Testis (tissue), 3 donors: Measurements from ENCODE around the gene RIMS3. TPM values are rescaled to one million over a fixed set of nuclear protein-coding genes. Genes with fewer than 3 reads are reported as not detected.

ENCODE experiments used
- DNase-seq: peaks from one replicate; pipeline ENCODE4 v3.0.0-alpha.2; 2019
- H3K27ac ChIP-seq, 2 donors: fragments of 200-600 bp; sonication (generic); one replicate each; pipeline ENCODE4 v1.5.1; 2019
- H3K27me3 ChIP-seq: fragments of 200-600 bp; sonication (generic); one replicate; pipeline ENCODE4 v1.5.1; 2019
- H3K36me3 ChIP-seq: fragments of 200-600 bp; sonication (generic); one replicate; pipeline ENCODE4 v1.5.1; 2017; ENCODE audit warnings: low read depth; ENCODE audit errors: missing control alignments
- H3K4me1 ChIP-seq: fragments of 200-600 bp; sonication (generic); one replicate; pipeline ENCODE4 v1.5.1; 2019
- H3K4me3 ChIP-seq, 2 donors: fragments of 200-600 bp; sonication (generic); one replicate each; pipeline ENCODE4 v1.5.1; 2017 to 2019
- H3K9me3 ChIP-seq: fragments of 200-600 bp; sonication (generic); one replicate; pipeline ENCODE4 v1.5.1; 2017
- CTCF ChIP-seq, 3 experiments: fragments of 450-650 bp in 2 of 3; fragments of 200-600 bp in 1 of 3; sonication (generic) in 1 of 3; IDR thresholded peaks; one replicate each; pipeline ENCODE4 v1.5.1; 2016 to 2019; ENCODE audit warnings: antibody characterized with exemption in 3 of 3, mild to moderate bottlenecking in 2 of 3, moderate library complexity in 1 of 3
- POLR2A ChIP-seq: fragments of 450-650 bp; IDR thresholded peaks from one replicate; pipeline ENCODE4 v1.6.1; 2017; ENCODE audit warnings: antibody characterized with exemption, mild to moderate bottlenecking, moderate library complexity
- WGBS, 2 donors: methylation state at CpG; one replicate each; pipeline ENCODE4 v1.1.5; 2018; 5-methylcytosine and 5-hydroxymethylcytosine counted together
- intact Hi-C: fragments of 100-400 bp; cut with DNase I; formaldehyde crosslinking; loops from one replicate; pipeline ENCODE4 v1.15.1; 2023; ENCODE audit warnings: low total_unique reads
- polyA plus RNA-seq: library from polyadenylated mRNA; stranded (reverse); fragments of 350-450 nt; fragmentation: Illumina TruSeq; extraction: RNeasy Lipid Tissue Mini Kit (QIAGEN cat#74804); gene quantifications from one replicate; pipeline ENCODE4 v1.2.3, GENCODE V29; 2014; ENCODE audit warnings: low read depth, low replicate concordance; ENCODE audit not compliant: insufficient read depth
- total RNA-seq, 2 donors: library from RNA; depleted of rRNA; stranded (reverse); fragments of >200 nt; gene quantifications; one replicate each; pipeline ENCODE4 v1.2.3, GENCODE V29; 2016

RIMS3 gene
- total and polyA plus RNA-seq, 3 donors from 2014 or later, result 4.6 to 9.4 (median 8.3) TPM

- Histone ChIP-seq H3K4me3 (no peak overlapping the region), H3K27ac (no peak overlapping the region), H3K9me3 (no peaks in the 10 kb centered on the region), H3K36me3 (no peaks in the 10 kb centered on the region), H3K27me3 (no peaks in the 10 kb centered on the region), H3K4me1 (no peaks in the 10 kb centered on the region)
- intact Hi-C loops, result no loop called here
- TF ChIP-seq POLR2A (no peak), CTCF (IDR thresholded peaks at IDR 0.05) (no peak)
- WGBS, 2 donors, result 68 to 92% methylated on average over 3 of the region's 3 CpGs
- no peak for DNase-seq
Measured at GRCh38 chr1:40648200-40648599, 17.3 kb downstream of the RIMS3 start.

GRCh38 chr1:40646315-40646714 is 19.2 kb downstream of the RIMS3 start:
- H3K36me3 ChIP-seq, result no peaks in the 10 kb centered on the region
- 81 to 86% methylated on average over 5 of the region's 5 CpGs for WGBS, 2 donors
- H3K4me3 ChIP-seq, result no peak overlapping the region
- no peaks in the 10 kb centered on the region for H3K9me3 ChIP-seq
- DNase-seq, result no peak
- H3K27ac ChIP-seq, result no peak overlapping the region
- intact Hi-C loops, result no loop called here
- H3K27me3 ChIP-seq, result no peaks in the 10 kb centered on the region
- TF ChIP-seq CTCF (IDR thresholded peaks at IDR 0.05) (no peak), POLR2A (no peak)
- H3K4me1 ChIP-seq, result no peaks in the 10 kb centered on the region

GRCh38 chr1:40645118-40645680 is 20.3 kb downstream of the RIMS3 start:
- no peaks in the 10 kb centered on the region for H3K27me3 ChIP-seq
- no peaks in the 10 kb centered on the region for H3K36me3 ChIP-seq
- no peak overlapping the region for H3K27ac ChIP-seq
- H3K4me1 ChIP-seq, result no peaks in the 10 kb centered on the region
- WGBS, 2 donors, result 75 to 84% methylated on average over 5 of the region's 5 CpGs
- H3K9me3 ChIP-seq, result no peaks in the 10 kb centered on the region
- TF ChIP-seq POLR2A, result no peak
- no peak for TF ChIP-seq CTCF (IDR thresholded peaks at IDR 0.05)
- intact Hi-C loops, result no loop called here
- H3K4me3 ChIP-seq, result no peak overlapping the region
- no peak for DNase-seq

- 74 to 91% methylated on average over 6 to 18 of the region's 18 CpGs for WGBS, 2 donors
- Histone ChIP-seq H3K27me3 (no peaks in the 10 kb centered on the region), H3K9me3 (no peaks in the 10 kb centered on the region), H3K27ac (no peak overlapping the region), H3K4me1 (no peaks in the 10 kb centered on the region), H3K4me3 (no peak overlapping the region), H3K36me3 (no peaks in the 10 kb centered on the region)
- TF ChIP-seq POLR2A (no peak), CTCF (IDR thresholded peaks at IDR 0.05) (no peak)
- intact Hi-C loops, result no loop called here
- no peak for DNase-seq
Measured at GRCh38 chr1:40641601-40642242, 23.8 kb downstream of the RIMS3 start.
